ENCODE measurements around the gene CCDC82.

CCDC82 gene

DNA sequence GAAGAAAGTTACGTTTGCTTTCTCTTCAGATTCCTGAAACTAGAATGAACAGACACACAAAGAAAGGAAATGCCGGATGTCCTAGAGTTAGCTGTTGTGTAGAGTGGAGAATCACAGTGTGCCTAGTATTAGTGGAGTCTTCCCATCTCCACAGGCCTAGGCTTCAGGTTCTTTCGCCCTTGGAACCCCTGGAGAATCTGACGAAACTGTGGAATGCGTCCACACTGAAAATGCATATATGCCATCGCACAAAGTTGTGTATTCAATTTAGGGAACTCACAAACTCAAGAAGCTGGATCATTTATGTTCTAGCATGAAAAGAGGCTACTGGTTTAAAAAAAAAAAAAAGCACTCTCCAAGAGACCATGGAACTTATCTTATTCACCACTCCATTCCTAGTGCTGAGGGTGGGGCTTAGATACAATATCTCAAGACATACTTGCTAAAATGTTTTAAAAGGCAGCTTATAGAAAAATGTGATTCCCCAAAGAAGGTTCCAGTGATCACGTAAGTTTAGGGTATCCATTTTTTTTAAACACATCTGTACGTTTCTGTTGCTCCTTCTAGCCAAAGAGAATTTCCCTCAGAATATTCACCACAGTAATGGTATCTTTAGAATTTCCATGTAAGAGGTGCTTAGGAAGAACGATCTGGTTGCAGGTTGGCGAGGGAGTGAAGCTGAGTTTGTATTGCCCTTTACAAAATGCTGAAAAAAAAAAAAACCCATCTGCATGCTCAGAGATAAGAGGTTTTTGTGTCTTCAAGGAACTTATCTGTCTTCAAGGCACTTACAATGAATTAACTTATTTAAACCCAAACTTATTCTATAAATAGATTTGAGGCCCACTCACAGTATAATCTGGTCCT lies 66.7 kb downstream of the CCDC82 start:
- TF ChIP-seq, protein P1, sequence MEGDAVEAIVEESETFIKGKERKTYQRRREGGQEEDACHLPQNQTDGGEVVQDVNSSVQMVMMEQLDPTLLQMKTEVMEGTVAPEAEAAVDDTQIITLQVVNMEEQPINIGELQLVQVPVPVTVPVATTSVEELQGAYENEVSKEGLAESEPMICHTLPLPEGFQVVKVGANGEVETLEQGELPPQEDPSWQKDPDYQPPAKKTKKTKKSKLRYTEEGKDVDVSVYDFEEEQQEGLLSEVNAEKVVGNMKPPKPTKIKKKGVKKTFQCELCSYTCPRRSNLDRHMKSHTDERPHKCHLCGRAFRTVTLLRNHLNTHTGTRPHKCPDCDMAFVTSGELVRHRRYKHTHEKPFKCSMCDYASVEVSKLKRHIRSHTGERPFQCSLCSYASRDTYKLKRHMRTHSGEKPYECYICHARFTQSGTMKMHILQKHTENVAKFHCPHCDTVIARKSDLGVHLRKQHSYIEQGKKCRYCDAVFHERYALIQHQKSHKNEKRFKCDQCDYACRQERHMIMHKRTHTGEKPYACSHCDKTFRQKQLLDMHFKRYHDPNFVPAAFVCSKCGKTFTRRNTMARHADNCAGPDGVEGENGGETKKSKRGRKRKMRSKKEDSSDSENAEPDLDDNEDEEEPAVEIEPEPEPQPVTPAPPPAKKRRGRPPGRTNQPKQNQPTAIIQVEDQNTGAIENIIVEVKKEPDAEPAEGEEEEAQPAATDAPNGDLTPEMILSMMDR (IDR thresholded peaks at IDR 0.05; ENCODE audit: insufficient read depth, low read depth, low read length, missing control alignments) = no peak
- DNase-seq (ENCODE audit: low read depth) = no peak
- H3K4me3 ChIP-seq (ENCODE audit: low read length) = no peak overlapping the region

DNA sequence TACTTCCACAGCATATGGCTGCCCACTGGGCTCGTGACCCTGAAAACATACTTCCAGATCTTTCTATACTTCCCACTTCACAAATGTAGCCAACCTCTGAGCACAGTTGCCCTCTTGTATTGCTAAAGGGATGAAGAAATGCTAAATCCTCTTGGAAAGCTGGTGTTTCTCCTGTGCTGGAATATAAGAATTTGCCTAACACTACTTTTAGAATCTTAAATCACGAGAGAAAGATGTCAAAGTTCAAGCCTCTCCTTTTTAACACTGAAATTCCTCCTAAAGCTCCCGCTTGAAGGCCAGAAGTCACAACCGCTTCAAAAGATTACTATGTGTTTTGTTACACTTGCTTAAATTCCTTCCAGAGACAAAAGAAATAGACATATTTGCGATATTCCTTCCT lies 68.6 kb downstream of the CCDC82 start:
- no peak for DNase-seq (ENCODE audit: low read depth)
- TF ChIP-seq, protein P1 (IDR thresholded peaks at IDR 0.05; ENCODE audit: insufficient read depth, low read depth, low read length, missing control alignments) = no peak
- no peak overlapping the region for H3K4me3 ChIP-seq (ENCODE audit: low read length)

DNA sequence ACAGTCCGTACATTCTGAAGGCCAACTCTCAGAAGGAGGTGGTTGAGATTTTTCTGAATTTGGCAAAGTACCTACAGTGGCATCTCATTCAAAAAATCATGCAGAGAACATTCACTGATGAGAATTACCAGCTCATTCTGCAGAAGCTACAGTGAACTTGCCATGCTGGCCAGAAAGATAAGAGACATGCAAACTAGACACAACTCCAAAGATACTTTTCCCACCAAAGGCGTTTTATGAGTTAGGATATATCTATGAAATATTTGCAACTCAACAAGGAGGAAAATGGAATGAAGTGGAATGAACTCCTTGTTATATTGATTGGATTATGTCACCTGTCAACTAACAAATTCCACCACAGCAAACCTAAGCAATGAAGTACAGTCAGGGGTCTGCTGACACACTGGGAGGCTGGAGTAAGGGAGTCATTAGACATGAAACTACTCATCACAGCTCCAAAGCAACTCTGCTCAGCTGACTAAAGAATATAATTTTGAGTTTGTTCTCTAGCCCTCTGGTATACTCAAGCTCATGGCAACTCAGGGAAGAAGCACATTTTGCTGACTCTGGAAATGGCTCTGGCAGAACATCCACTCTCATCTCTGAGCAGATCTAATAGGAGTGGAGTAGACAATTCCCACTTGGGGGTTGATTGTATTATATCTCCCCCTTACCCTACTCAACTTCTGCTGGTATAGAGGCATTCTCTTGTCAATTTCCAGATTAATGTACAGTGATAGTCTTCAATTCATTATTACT lies 69.6 kb downstream of the CCDC82 start:
- H3K4me3 ChIP-seq (ENCODE audit: low read length) = no peak overlapping the region
- no peak for DNase-seq (ENCODE audit: low read depth)
- TF ChIP-seq, protein P1 (IDR thresholded peaks at IDR 0.05; ENCODE audit: insufficient read depth, low read depth, low read length, missing control alignments) = no peak

DNA sequence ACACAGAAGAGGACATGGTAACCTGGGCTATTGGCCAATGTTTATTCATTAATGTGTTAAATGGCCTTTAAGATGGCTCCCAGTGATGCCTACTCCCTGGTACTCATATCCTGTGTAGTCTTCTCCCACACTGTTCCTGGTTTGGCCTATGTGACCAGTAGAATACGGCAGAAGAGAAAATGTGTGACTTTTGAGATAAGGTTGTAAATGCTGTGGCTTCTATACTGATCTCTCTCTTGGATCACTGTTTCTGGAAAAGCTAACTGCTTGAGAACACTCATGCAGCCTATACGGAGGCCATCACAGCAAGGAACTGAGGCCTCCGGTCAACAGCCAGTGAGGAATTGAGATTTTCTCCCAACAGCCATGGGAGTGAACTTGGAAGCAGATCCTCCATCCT lies 70.9 kb downstream of the CCDC82 start:
- no peak overlapping the region for H3K4me3 ChIP-seq (ENCODE audit: low read length)
- TF ChIP-seq, protein P1 (IDR thresholded peaks at IDR 0.05; ENCODE audit: insufficient read depth, low read depth, low read length, missing control alignments) = no peak
- DNase-seq (ENCODE audit: low read depth) = no peak

DNA sequence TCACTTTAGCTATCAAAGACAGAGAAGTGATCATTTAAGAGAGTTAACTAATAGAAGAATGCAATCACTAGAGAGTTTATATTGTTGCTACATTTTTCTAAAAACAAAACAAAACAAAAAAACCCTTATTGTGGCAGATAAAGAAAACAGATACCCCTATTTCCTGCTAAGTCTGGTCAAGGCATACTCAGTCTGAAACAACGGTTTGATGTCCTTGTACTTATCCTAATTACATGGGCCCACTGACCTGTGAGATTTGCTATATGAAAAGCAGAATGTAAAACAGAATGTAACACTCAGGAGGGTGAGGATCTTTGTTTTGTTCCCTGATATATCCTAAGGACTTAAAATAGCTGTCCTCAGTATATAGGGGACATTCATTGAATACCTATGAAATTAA lies 71.3 kb downstream of the CCDC82 start:
- no peak for DNase-seq (ENCODE audit: low read depth)
- TF ChIP-seq, protein P1 (IDR thresholded peaks at IDR 0.05; ENCODE audit: insufficient read depth, low read depth, low read length, missing control alignments) = no peak
- no peak overlapping the region for H3K4me3 ChIP-seq (ENCODE audit: low read length)

DNA sequence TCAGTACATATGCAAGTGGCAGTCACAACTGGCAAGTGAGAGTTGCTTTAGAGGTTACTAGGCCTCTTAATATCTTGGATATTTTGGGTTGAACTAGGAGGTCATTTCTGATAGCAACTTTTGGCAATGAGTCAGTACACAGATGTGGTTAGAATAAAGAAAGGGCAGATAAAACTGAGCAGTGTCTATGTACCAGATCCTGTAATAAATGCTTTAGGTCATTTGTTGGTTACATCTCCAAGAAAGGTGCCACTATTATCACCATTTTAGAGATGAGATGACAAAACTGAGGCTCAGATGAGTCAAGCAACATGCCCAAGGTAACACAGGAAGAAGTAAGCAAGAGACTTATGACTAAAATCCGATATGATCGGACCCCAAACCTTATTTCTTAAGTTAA lies 71.7 kb downstream of the CCDC82 start:
- H3K4me3 ChIP-seq (ENCODE audit: low read length) = no peak overlapping the region
- no peak for DNase-seq (ENCODE audit: low read depth)
- TF ChIP-seq, protein P1 (IDR thresholded peaks at IDR 0.05; ENCODE audit: insufficient read depth, low read depth, low read length, missing control alignments) = no peak
